ENCODE data around the gene MRPL58.

MRPL58 gene

DNA sequence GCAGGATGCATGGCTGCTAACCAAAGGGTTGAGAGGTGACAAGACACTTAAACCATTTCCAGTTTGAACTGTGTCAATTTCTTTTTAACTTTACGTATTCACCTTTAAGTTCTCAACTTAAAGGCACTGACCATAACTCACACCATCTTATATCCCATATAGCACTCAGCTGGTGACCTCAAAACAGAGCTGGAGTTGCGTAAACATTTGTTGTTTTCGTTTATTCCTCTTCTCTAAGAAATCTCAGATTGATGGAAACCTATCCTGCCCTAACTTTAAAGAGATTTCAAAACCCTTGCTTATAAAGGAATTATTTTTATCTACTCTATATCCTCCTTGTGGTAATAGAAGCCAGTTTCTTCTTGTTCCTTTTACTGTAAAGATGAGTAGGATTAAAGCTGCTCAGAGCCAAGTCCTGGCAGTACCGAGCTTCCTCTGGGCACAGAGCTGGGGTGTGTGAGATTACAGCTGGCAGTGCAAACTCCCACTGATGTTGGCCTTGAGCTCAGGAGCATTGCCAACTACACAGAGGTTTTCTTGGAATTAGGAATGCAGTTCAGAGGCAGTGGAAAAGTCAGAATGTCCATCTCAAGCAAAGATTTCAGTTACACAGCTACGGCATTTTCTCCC, 35.9 kb downstream of the MRPL58 start:
- DNase-seq, result no peak

GRCh38 chr17:75049057-75049456, 36.6 kb downstream of the MRPL58 start:
- no peak for DNase-seq

DNA sequence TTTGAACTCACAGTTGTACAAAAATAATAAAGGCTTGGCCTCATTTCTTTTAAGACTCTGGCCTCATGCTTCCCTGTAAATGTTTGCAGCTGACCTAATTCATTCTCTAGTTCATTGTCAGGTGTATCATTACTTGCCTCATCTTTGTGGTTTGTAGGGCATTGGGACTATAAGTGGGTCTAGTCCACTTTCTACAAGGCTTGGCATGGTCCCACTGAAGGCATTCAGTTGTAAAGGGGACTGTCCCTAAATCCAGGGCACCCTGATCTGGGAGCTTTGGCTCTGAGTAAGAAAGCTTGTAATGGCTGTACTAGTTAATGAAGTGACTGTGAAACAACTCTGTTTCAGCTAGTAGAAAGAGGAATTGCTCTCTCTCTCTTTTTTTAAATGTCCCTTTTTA, 37.2 kb downstream of the MRPL58 start:
- no peak for DNase-seq

DNA sequence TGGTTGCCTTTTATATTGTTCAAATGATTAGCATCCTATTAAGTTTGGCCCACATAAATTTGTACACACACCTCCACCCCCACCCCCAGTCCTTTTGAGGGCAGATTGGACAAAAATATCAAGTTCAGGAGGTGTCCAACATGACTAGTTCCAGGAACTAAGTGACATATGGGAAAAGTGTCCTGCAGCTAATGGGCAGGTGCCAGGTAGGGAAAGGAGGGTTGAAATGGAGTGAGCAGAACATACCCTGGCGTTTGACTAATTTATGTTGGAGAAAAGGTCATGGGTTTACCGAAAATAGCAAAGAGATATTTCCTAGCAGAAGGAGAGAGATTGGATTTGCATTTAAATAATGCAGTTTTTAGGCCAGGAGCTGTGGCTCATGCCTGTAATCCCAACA, 39.5 kb downstream of the MRPL58 start:
- no peak for DNase-seq

GRCh38 chr17:75059369-75060345, 47.2 kb downstream of the MRPL58 start:
- DNase-seq, result no peak

DNA sequence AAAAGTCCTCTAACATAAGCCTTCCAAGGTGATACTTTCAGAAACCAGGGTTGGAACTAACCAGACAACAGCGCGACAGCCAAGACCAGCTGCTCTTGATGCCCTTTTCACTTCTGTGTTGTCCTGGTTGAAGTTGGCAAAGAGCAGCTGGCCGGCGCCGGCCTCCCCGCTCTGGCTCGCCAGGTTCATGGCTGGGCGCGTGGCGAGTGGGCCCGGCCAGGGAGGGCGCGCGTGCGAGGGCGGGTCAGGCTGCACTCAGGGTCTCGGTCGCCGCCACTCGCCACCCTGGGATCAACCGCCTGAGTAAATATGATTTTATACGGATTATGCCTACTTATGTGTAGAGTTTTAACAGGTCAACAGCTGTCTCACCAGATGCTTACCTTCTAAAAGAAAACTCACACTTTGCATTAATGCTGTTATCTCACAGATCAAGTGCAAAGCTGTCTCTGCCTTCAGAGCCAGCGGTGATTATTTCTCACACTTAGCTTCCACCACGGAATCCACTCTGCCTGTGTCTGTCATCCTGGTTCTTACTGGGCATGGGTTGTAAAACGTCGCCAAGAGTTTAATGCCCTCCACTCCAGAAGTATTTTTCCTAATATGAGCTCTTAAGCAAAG, 48.1 kb downstream of the MRPL58 start:
- DNase-seq, result no peak

GRCh38 chr17:75061055-75061438, 48.6 kb downstream of the MRPL58 start:
- DNase-seq, result no peak

- DNase-seq, result no peak
Measured at GRCh38 chr17:75061618-75062017, 49.1 kb downstream of the MRPL58 start.

- DNase-seq, result no peak
Measured at GRCh38 chr17:75063201-75063600, 50.7 kb downstream of the MRPL58 start.

- DNase-seq, result no peak
Measured at GRCh38 chr17:75063626-75064025, 51.2 kb downstream of the MRPL58 start.

DNA sequence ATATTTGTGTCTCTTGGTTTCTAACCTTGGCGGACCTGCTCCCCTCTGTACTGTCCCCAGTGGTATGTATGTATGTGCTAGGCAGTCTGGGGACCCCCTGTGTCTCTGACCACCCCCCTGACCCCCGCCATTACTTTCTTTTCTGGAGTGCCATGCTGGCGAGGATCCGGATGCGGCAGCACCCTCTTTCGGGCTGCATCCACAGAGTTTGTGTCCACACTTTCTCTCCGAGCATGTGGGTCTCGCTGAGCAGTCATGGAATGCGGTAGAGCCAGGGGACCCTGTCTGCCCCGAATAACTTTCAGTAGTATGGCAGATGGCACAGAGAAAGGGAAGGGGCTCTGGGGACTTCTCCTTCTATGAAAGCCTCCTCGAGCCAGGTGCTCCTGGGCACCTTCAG, 51.6 kb downstream of the MRPL58 start:
- DNase-seq, result no peak

DNA sequence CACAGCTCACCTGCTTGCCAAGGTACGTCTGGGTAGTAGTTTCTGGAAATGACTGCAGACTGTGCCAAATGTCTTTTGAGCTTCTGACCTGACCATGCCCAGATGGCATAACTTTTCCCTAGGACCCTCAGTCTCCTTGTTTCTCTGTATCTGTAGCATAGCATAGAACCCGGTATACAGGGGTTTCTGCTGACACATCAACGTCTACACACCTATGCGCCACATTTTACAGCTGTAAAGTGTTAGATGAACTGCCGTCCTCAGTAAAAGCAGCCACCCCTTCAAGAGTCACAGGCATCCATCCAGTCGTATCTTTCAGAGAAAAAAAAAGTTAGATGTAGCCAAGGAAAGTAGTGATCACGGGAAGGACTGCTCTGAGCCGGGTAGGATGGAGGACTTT, 52.0 kb downstream of the MRPL58 start:
- no peak for DNase-seq

DNA sequence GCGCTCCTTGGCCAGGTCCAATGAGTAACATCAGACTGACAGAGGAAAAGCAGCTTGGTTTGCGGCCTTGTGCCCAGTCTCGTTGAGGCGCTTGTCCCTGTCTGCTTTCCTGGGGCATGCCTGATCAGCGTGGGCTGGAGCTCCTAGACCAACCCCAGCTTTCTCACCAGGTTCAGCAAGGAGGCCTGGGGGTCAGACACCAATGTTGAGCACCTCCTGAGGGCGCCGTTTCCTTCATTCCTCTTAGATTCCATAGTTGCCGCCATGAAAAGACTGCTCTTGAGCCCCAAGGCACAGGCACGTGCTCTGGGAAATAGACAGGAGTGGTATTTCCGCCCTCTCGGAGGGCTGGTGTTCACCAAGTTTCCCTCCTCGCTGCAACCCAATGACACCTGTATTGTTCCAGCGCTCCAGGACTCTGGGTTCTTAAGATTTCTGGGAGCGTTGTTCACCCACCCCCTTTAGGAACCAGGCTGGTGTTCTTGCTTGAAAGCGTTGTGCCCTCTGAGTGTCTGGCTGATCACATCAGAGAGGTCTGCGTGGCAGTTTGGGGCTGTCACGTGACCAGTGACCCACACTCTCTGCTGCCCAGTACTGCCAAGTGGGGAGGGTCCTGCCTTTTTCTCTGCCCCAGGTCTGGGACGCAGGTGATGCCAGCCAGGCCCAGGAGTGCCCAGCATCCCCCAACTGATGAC, 52.5 kb downstream of the MRPL58 start:
- no peak for DNase-seq

GRCh38 chr17:75065562-75066151, 53.2 kb downstream of the MRPL58 start:
- no peak for DNase-seq

GRCh38 chr17:75067856-75068255, 55.4 kb downstream of the MRPL58 start:
- no peak for DNase-seq

- no peak for DNase-seq
Measured at GRCh38 chr17:75068750-75069149, 56.3 kb downstream of the MRPL58 start.

GRCh38 chr17:75069783-75070182, 57.3 kb downstream of the MRPL58 start:
- no peak for DNase-seq

All from cortex of kidney (tissue), 1 donor.